ENCODE measurements around the gene TTC24.
"Not testable (repeated sequence)": the region's sequence is repeated elsewhere in the genome, so short reads cannot be mapped to it uniquely, and the experiment has no call there.

The TTC24 gene

GRCh38 chr1:156612666-156613065 lies 33.1 kb downstream of the TTC24 start:
- no peak for DNase-seq

GRCh38 chr1:156615946-156616345 lies 36.4 kb downstream of the TTC24 start:
- DNase-seq: no peak

- no peak for DNase-seq
Measured at GRCh38 chr1:156616463-156616862, 36.9 kb downstream of the TTC24 start.

GRCh38 chr1:156618853-156619581 lies 39.5 kb downstream of the TTC24 start, which contains the start of gene HAPLN2:
TSS of gene HAPLN2 (plus strand) at chr1:156619415. CDS start at chr1:156623491, 4,076 bp downstream.
- no peak for DNase-seq

- DNase-seq: no peak
Measured at GRCh38 chr1:156619582-156619955, 40.0 kb downstream of the TTC24 start.

GRCh38 chr1:156622581-156623297 lies 43.2 kb downstream of the TTC24 start:
- no peak for DNase-seq

GRCh38 chr1:156623946-156624813 lies 44.7 kb downstream of the TTC24 start:
- DNase-seq: no peak

- no peak for DNase-seq
Measured at GRCh38 chr1:156624814-156625435, 45.4 kb downstream of the TTC24 start.

GRCh38 chr1:156625436-156626078 lies 46.0 kb downstream of the TTC24 start:
- DNase-seq: no peak

GRCh38 chr1:156626079-156626438 lies 46.5 kb downstream of the TTC24 start:
- no peak for DNase-seq

- no peak for DNase-seq
Measured at GRCh38 chr1:156627313-156627880, 47.9 kb downstream of the TTC24 start.

- DNase-seq: no peak
Measured at GRCh38 chr1:156629823-156630449, 50.4 kb downstream of the TTC24 start.

GRCh38 chr1:156631152-156631551 lies 51.6 kb downstream of the TTC24 start:
- not testable (repeated sequence) for DNase-seq

GRCh38 chr1:156632355-156632754 lies 52.8 kb downstream of the TTC24 start:
- DNase-seq: no peak

All from cerebellar nuclear complex (tissue), 1 donor.